Measurements from ENCODE around the gene CWH43. TPM values are rescaled to one million over a fixed set of nuclear protein-coding genes. Genes with fewer than 3 reads are reported as not detected.

Gene CWH43
- not detected in 2 replicates for total RNA-seq (2014; rRNA removed; shearing (Covaris generic); ENCODE audit: low replicate concordance)

- DNase-seq: no peak
- no peaks in the 10 kb centered on the region for H3K79me2 ChIP-seq (ENCODE audit: low read length)
- no peaks in the 10 kb centered on the region for H4K20me1 ChIP-seq (ENCODE audit: insufficient read depth, low read depth, low read length)
- H3K36me3 ChIP-seq (ENCODE audit: insufficient read depth, low read length): no peaks in the 10 kb centered on the region
- no peaks in the 10 kb centered on the region for H3K27me3 ChIP-seq (ENCODE audit: low read length)
- no peaks in the 10 kb centered on the region for H3K4me1 ChIP-seq (ENCODE audit: low read length)
- no peak within 1 kb of the TSS for H2AFZ ChIP-seq (ENCODE audit: low read length)
- no peak within 1 kb of the TSS for H3K4me3 ChIP-seq (ENCODE audit: low read length)
- no peak within 1 kb of the TSS for H3K9ac ChIP-seq (ENCODE audit: low read length)
- H3K4me2 ChIP-seq (ENCODE audit: low read depth, low read length, poor library complexity, severe bottlenecking): no peak within 1 kb of the TSS
- no peaks in the 10 kb centered on the region for H3K9me2 ChIP-seq (replicated peaks; ENCODE audit: insufficient read depth, low read length)
- H3K27ac ChIP-seq (ENCODE audit: low read length): no peak within 1 kb of the TSS
- H3K9me3 ChIP-seq (ENCODE audit: low read length): no peaks in the 10 kb centered on the region
Observed at GRCh38 chr4:48985976-48986653, at the start of gene CWH43. CWH43 (plus strand) TSS chr4:48986275; CDS start chr4:48986430, 155 bp downstream.

DNA sequence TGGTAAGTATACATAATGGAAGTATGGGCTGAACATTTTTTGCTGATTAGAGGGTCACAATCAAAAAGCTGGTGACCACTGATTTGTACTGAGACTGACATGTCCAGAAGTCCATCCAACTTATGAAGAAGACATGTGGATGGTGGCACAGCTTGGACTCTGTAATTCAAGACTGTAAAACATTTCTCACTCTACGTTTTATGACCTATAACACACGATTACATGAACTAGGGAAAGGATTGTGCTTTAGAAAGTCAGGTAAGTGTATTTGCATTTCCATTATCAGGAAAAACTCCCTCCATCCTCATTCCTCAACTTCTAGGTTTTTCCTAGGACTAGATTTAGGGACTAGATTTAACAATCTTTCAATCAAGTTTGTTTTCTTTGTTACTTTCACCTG is 49.0 kb upstream of the CWH43 start:
- H3K9me2 ChIP-seq (replicated peaks; ENCODE audit: insufficient read depth, low read length): no peaks in the 10 kb centered on the region
- no peak overlapping the region for H3K4me3 ChIP-seq (ENCODE audit: low read length)
- H3K4me1 ChIP-seq (ENCODE audit: low read length): no peaks in the 10 kb centered on the region
- no peaks in the 10 kb centered on the region for H3K27me3 ChIP-seq (ENCODE audit: low read length)
- H2AFZ ChIP-seq (ENCODE audit: low read length): no peak overlapping the region
- H4K20me1 ChIP-seq (ENCODE audit: insufficient read depth, low read depth, low read length): no peaks in the 10 kb centered on the region
- 0 out of 2 replicates have a peak, but pooled peaks cover 4% of the 10 kb centered on the region for H3K9me3 ChIP-seq (ENCODE audit: low read length)
- H3K79me2 ChIP-seq (ENCODE audit: low read length): no peaks in the 10 kb centered on the region
- H3K27ac ChIP-seq (ENCODE audit: low read length): no peak overlapping the region
- H3K4me2 ChIP-seq (ENCODE audit: low read depth, low read length, poor library complexity, severe bottlenecking): no peak overlapping the region
- no peak for DNase-seq
- H3K9ac ChIP-seq (ENCODE audit: low read length): no peak overlapping the region
- peaks cover 2% of the 10 kb centered on the region; the same call in 1 of the 2 replicates for H3K36me3 ChIP-seq (ENCODE audit: insufficient read depth, low read length)

DNA sequence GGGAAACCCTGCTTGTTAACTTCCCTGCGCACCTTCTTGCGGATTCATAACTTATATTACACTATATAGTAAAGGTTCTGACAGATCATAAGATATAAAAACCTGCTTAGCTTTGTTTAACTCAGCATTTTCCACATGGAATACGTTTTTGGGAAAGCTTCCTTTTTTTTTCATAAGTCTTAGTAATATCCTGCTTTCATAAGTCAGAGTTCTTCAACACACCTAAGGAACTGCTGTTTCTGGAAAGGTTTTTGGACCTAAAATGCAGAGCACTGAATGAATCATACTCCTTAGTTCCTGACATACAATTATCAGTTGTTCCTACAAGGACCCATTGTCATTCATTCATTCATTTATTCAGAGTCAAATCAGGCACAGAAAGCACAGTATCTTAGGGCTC is 47.2 kb upstream of the CWH43 start:
- Histone ChIP-seq H3K9me3 (ENCODE audit: low read length) (0 out of 2 replicates have a peak, but pooled peaks cover 4% of the 10 kb centered on the region), H3K4me1 (ENCODE audit: low read length) (no peaks in the 10 kb centered on the region), H4K20me1 (ENCODE audit: insufficient read depth, low read depth, low read length) (no peaks in the 10 kb centered on the region), H3K9me2 (replicated peaks; ENCODE audit: insufficient read depth, low read length) (no peaks in the 10 kb centered on the region), H3K9ac (ENCODE audit: low read length) (no peak overlapping the region), H3K4me2 (ENCODE audit: low read depth, low read length, poor library complexity, severe bottlenecking) (no peak overlapping the region), H3K27me3 (ENCODE audit: low read length) (no peaks in the 10 kb centered on the region), H3K36me3 (ENCODE audit: insufficient read depth, low read length) (peaks cover 2% of the 10 kb centered on the region; the same call in 1 of the 2 replicates), H3K4me3 (ENCODE audit: low read length) (no peak overlapping the region), H3K79me2 (ENCODE audit: low read length) (no peaks in the 10 kb centered on the region), H2AFZ (ENCODE audit: low read length) (no peak overlapping the region), H3K27ac (ENCODE audit: low read length) (no peak overlapping the region)
- no peak for DNase-seq

DNA sequence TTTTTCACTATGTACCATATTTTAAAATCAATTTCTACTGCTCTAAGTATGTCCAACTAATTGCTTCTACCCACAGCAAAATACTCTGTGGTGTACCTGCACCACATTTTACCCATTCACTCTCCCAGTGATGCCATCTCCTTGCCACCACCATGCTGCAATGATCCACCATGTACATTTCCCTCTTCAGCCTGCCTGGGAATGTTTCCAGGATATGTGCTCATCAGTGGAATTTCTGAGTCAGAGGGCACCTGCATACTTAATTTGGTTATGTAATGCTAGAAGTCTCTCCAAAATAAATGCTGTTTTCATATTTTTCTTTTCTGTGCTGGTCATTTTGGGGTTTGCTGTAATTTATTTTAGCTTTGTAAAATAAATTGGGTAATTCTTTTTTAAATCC is 46.3 kb upstream of the CWH43 start:
- H2AFZ ChIP-seq (ENCODE audit: low read length): no peak overlapping the region
- DNase-seq: no peak
- no peaks in the 10 kb centered on the region for H3K4me1 ChIP-seq (ENCODE audit: low read length)
- no peak overlapping the region for H3K4me2 ChIP-seq (ENCODE audit: low read depth, low read length, poor library complexity, severe bottlenecking)
- H4K20me1 ChIP-seq (ENCODE audit: insufficient read depth, low read depth, low read length): no peaks in the 10 kb centered on the region
- no peaks in the 10 kb centered on the region for H3K9me2 ChIP-seq (replicated peaks; ENCODE audit: insufficient read depth, low read length)
- no peaks in the 10 kb centered on the region for H3K79me2 ChIP-seq (ENCODE audit: low read length)
- H3K27me3 ChIP-seq (ENCODE audit: low read length): no peaks in the 10 kb centered on the region
- H3K36me3 ChIP-seq (ENCODE audit: insufficient read depth, low read length): peaks cover 2% of the 10 kb centered on the region; the same call in 1 of the 2 replicates
- H3K4me3 ChIP-seq (ENCODE audit: low read length): no peak overlapping the region
- H3K9me3 ChIP-seq (ENCODE audit: low read length): 0 out of 2 replicates have a peak, but pooled peaks cover 4% of the 10 kb centered on the region
- H3K27ac ChIP-seq (ENCODE audit: low read length): no peak overlapping the region
- no peak overlapping the region for H3K9ac ChIP-seq (ENCODE audit: low read length)

DNA sequence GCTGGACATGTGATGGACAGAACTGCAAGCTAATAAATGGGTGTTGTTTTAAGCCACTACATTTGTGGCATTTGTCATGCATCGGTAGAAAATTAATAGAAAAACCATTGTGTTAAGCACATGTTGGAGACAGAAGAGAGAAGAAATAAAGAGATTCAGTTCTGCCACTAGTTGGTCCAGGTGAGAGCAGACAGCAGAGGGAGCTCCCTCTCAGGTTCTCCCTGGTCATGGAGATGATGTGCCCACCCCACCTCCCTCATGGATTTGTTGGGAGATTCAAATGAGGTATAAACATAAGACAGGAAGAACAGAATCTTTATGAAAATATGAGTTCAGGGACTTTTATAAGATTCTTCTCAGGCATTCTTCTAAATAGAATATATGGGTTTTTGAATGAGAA is 42.7 kb upstream of the CWH43 start:
- Histone ChIP-seq H3K36me3 (ENCODE audit: insufficient read depth, low read length) (peaks cover 2% of the 10 kb centered on the region; the same call in 1 of the 2 replicates), H2AFZ (ENCODE audit: low read length) (no peak overlapping the region)
- DNase-seq: peak; percentile 54

GRCh38 chr4:48944252-48944651 is 41.8 kb upstream of the CWH43 start:
- H3K4me1 ChIP-seq (ENCODE audit: low read length): no peaks in the 10 kb centered on the region

More for the DNA sequence above, 42.7 kb upstream of the CWH43 start:
- Histone ChIP-seq H3K27me3 (ENCODE audit: low read length) (no peaks in the 10 kb centered on the region), H4K20me1 (ENCODE audit: insufficient read depth, low read depth, low read length) (no peaks in the 10 kb centered on the region), H3K9me2 (replicated peaks; ENCODE audit: insufficient read depth, low read length) (no peaks in the 10 kb centered on the region), H3K9ac (ENCODE audit: low read length) (no peak overlapping the region), H3K4me2 (ENCODE audit: low read depth, low read length, poor library complexity, severe bottlenecking) (no peak overlapping the region), H3K4me3 (ENCODE audit: low read length) (no peak overlapping the region), H3K79me2 (ENCODE audit: low read length) (no peaks in the 10 kb centered on the region), H3K9me3 (ENCODE audit: low read length) (0 out of 2 replicates have a peak, but pooled peaks cover under 1% of the 10 kb centered on the region), H3K4me1 (ENCODE audit: low read length) (no peaks in the 10 kb centered on the region), H3K27ac (ENCODE audit: low read length) (no peak overlapping the region)

GRCh38 chr4:48944756-48945241 is 41.3 kb upstream of the CWH43 start:
- H3K9me3 ChIP-seq (ENCODE audit: low read length): no peaks in the 10 kb centered on the region
- no peak overlapping the region for H3K9ac ChIP-seq (ENCODE audit: low read length)
- H3K36me3 ChIP-seq (ENCODE audit: insufficient read depth, low read length): no peaks in the 10 kb centered on the region
- no peak overlapping the region for H3K4me2 ChIP-seq (ENCODE audit: low read depth, low read length, poor library complexity, severe bottlenecking)
- H2AFZ ChIP-seq (ENCODE audit: low read length): no peak overlapping the region
- H3K4me3 ChIP-seq (ENCODE audit: low read length): no peak overlapping the region
- H3K27ac ChIP-seq (ENCODE audit: low read length): no peak overlapping the region
- no peaks in the 10 kb centered on the region for H3K9me2 ChIP-seq (replicated peaks; ENCODE audit: insufficient read depth, low read length)
- no peaks in the 10 kb centered on the region for H3K4me1 ChIP-seq (ENCODE audit: low read length)
- H3K27me3 ChIP-seq (ENCODE audit: low read length): no peaks in the 10 kb centered on the region
- DNase-seq: peak; percentile 83
- H4K20me1 ChIP-seq (ENCODE audit: insufficient read depth, low read depth, low read length): no peaks in the 10 kb centered on the region
- H3K79me2 ChIP-seq (ENCODE audit: low read length): no peaks in the 10 kb centered on the region

More at GRCh38 chr4:48944252-48944651, 41.8 kb upstream of the CWH43 start:
- Histone ChIP-seq H3K4me3 (ENCODE audit: low read length) (no peak overlapping the region), H3K36me3 (ENCODE audit: insufficient read depth, low read length) (no peaks in the 10 kb centered on the region), H3K9me3 (ENCODE audit: low read length) (no peaks in the 10 kb centered on the region), H3K4me2 (ENCODE audit: low read depth, low read length, poor library complexity, severe bottlenecking) (no peak overlapping the region), H3K27ac (ENCODE audit: low read length) (no peak overlapping the region), H4K20me1 (ENCODE audit: insufficient read depth, low read depth, low read length) (no peaks in the 10 kb centered on the region), H3K79me2 (ENCODE audit: low read length) (no peaks in the 10 kb centered on the region), H3K9ac (ENCODE audit: low read length) (no peak overlapping the region), H3K9me2 (replicated peaks; ENCODE audit: insufficient read depth, low read length) (no peaks in the 10 kb centered on the region), H3K27me3 (ENCODE audit: low read length) (no peaks in the 10 kb centered on the region), H2AFZ (ENCODE audit: low read length) (no peak overlapping the region)
- DNase-seq: no peak

GRCh38 chr4:48945981-48946380 is 40.1 kb upstream of the CWH43 start:
- no peak overlapping the region for H3K4me3 ChIP-seq (ENCODE audit: low read length)
- no peak for DNase-seq

More at GRCh38 chr4:48945981-48946380, 40.1 kb upstream of the CWH43 start:
- Histone ChIP-seq H3K79me2 (ENCODE audit: low read length) (no peaks in the 10 kb centered on the region), H3K36me3 (ENCODE audit: insufficient read depth, low read length) (no peaks in the 10 kb centered on the region), H4K20me1 (ENCODE audit: insufficient read depth, low read depth, low read length) (no peaks in the 10 kb centered on the region), H3K9ac (ENCODE audit: low read length) (no peak overlapping the region), H3K27ac (ENCODE audit: low read length) (no peak overlapping the region), H3K9me3 (ENCODE audit: low read length) (no peaks in the 10 kb centered on the region), H2AFZ (ENCODE audit: low read length) (no peak overlapping the region), H3K4me2 (ENCODE audit: low read depth, low read length, poor library complexity, severe bottlenecking) (no peak overlapping the region), H3K4me1 (ENCODE audit: low read length) (no peaks in the 10 kb centered on the region), H3K9me2 (replicated peaks; ENCODE audit: insufficient read depth, low read length) (no peaks in the 10 kb centered on the region), H3K27me3 (ENCODE audit: low read length) (no peaks in the 10 kb centered on the region)

All from Karpas-422 (cell line).